HG02588 (cell line): ENCODE results near the gene GP9.
"Not testable (repeated sequence)": the region's sequence is repeated elsewhere in the genome, so short reads cannot be mapped to it uniquely, and the experiment has no call there.

ENCODE experiments used
- ATAC-seq: cut with Tn5 transposase; IDR thresholded peaks from one replicate; pipeline ENCODE4 v1.9.1; 2021; ENCODE audit warnings: mild to moderate bottlenecking, moderate library complexity; ENCODE audit not compliant: unreplicated experiment

GP9 gene

DNA sequence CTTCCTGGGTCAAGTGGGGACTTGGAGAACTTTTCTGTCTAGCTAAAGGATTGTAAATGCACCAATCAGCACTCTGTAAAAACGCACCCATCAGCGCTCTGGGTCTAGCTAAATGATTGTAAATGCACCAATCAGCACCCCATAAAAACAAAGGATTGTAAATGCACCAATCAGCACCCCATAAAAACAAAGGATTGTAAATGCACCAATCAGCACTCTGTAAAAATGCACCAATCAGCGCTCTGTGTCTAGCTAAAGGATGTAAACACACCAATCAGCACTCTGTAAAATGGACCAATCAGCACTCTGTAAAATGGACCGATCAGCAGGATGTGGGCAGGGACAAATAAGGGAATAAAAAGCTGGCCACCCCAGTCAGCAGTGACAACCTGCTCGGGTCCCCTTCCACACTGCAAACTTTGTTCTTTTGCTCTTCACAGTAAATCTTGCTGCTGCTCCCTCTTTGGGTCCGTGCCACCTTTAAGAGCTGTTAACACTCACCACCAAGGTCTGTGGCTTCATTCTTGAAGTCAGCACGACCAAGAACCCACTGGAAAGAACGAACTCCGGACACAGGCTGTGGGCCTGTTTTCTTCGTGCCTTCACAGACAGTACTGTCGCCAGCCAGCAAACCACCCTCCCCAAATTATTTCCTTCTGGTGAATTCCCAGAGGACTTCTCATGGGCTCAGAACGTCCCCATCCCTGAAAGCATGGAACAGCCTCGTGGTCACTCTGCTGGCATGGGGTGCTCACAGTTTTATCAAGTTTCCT is 8.9 kb downstream of the GP9 start:
- ATAC-seq = not testable (repeated sequence)

DNA sequence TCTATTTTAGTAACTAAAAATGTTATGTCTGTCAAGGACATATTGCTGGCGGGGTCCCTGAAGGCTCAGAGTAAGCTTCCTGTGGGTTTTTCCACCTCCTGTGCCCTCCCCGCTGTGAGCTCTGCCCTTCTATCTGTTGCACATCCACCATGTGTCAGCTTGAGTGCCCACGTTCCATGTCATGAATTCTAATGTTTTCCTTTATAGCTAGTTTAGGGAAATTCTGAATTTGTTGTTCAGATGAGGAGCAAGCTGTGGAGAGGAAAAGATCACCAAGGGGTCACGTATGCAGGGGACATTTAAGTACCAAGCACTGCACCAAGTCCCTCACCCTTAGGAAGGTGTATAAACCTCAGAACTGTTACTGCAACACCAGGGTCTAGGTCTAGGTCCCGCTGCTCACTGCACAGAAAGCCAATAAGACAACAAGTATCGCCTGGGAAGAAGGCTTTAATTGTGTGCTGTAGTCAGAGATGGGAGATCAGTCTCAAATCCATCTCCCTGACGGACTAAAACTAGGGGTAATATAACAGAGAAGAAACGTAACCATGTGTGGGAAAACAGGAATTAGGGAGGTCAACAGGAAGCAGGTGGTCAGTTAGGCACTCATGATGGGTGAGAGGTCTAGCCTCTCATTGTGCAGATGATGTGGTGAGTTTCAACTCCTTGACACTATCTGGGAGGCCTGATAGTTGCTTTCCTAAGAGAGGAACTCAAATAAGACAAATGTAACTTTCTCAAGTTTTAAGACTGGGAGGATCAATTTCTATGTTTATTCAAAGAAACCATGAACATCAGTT is 9.7 kb downstream of the GP9 start:
- ATAC-seq = no peak

- ATAC-seq = no peak
Measured at GRCh38 chr3:129077222-129077621, 16.6 kb downstream of the GP9 start.

GRCh38 chr3:129078510-129078909 is 17.9 kb downstream of the GP9 start:
- ATAC-seq = no peak

DNA sequence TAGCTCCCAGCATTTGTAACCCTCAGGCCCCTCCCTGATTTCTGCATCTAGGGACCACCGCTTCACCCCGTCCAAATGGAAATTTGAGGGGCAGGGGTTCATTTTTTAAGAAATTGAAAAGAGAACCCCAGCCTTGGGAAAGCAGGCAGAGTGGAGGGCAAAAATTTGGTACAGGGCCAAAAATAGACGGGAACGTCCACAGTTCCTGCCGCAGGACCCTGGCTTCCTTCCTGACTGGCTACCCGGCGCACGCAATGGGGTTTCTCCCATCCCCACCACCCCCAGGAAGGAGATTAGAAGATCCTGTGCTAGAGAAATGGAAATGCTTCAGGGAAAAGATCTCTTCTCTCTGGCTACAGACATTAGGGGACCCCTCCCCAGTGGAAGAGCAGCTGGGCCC is 20.9 kb downstream of the GP9 start:
- ATAC-seq = no peak

GRCh38 chr3:129082026-129082425 is 21.4 kb downstream of the GP9 start:
- ATAC-seq = no peak

DNA sequence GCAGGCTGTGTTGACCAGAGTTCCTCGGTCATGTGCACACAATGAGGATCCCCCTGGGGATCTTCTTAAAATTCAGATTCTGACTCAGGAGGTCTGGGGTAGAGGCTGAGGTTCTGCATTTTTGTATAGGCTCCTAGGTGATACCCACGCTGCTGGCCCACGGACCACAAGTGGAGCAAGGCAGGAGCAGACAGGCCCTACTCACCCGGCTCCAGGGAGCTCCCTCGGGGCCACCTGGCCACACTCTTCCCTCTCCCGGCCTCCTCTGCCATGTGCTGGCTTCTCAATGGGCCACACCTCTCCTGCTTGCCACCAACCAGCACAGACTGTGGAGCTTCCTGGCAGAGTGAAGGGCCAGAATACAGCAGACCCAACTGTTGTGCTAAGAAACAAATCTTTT is 23.9 kb downstream of the GP9 start:
- ATAC-seq = no peak

GRCh38 chr3:129085165-129085715 is 24.7 kb downstream of the GP9 start:
- no peak for ATAC-seq

DNA sequence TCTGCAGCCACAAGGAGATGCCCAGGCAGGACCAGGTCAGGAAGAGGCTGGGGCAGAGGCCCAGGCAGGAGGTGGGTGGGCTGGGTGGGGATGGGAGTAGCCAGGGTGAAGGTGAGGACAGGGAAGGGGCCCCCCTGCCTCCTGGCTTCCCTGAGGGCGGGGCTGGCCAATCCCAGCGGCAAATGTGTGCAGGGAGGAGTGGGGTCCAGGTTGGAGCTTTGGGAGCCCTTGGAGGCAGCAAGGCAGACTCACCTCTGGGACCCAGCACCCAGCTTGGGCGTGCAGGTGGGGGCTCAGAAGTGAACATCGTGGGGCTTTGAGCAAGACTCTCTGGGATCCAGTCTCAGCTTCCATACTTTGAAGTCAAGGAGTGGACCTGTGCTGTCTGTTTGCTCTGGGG is 25.2 kb downstream of the GP9 start:
- ATAC-seq = no peak

GRCh38 chr3:129087138-129087702 is 26.6 kb downstream of the GP9 start:
- no peak for ATAC-seq

DNA sequence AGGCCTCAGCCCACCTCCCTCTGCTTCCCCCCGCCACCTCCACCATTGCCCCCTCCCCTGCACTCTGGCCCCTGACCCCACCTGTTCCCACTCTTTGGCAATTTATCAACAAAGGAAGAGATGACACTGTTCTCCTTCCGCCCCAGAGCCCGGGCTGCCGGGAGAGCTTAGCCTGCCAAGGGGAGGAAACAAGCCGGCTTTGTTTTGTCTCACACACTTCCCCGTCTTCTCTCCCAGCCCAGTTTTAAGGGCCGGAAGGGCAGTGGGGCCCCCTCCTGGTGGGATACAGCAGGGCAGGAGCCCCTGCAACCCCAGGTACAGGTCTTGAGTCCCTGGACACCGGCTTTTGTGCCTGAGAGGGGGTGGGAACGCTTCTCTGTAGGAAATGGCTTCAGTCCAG is 27.3 kb downstream of the GP9 start:
- ATAC-seq = not testable (repeated sequence)

DNA sequence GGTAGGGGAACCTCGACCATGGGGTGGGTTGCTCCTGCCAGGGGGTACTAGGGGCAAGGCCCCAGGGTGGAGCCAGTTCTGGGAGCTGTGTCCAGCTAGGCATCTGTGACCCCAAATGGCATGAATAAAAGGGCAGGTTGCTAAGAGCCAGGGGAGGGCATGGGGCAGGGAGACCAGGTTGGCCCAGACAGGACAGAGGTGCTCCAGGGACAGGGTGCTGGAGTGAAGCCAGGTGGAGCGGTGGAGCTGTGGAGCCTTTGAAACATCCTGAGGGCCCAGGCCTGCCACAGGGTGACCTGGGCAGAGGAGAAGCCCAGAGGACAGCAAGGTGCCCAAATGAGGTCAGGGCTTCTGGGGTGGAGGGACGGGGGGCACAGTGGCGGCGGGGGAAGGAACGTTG is 27.7 kb downstream of the GP9 start:
- ATAC-seq = not testable (repeated sequence)

- ATAC-seq = no peak
Measured at GRCh38 chr3:129095285-129095684, 34.7 kb downstream of the GP9 start.

DNA sequence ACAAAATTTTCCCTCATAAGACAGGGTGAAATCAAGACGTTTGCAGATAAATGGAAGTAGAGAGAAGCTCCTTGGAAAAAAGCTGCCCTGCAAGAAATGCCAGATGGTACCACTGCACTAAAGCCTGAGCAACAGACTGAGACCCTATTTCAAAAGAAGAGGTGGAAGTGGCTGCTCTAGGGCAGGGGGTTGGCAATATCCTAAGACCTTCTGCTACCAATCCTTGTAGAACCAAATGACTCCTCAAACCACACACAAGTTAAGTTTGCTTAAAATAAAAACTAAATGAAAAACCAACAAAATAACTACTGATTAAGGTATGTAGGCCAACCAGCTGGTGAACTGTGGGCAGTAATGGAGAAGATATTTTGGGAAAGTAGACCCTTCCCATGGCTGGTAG is 39.7 kb downstream of the GP9 start:
- no peak for ATAC-seq

GRCh38 chr3:129101370-129102138 is 41.0 kb downstream of the GP9 start:
- no peak for ATAC-seq

DNA sequence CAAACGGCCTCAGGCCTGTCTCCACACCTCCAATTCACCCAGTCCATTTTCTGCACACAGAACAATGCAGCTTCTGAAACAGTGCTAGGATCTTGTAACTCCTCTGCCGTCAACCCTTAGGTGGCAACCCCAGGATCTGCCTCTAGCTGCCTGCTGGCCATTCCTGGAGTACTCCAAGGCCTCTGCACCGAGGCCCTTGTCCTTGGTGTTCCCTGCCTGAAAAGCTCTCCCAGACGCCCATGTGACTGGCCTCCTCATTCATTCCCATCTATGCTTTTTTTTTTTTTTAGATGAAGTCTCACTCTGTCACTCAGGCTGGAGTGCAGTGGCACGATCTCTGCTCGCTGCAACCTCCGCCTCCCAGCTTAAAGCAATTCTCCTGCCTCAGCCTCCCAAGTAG is 42.7 kb downstream of the GP9 start:
- no peak for ATAC-seq

GRCh38 chr3:129104051-129104450 is 43.5 kb downstream of the GP9 start:
- no peak for ATAC-seq

- ATAC-seq = no peak
Measured at GRCh38 chr3:129104498-129105079, 44.0 kb downstream of the GP9 start.

DNA sequence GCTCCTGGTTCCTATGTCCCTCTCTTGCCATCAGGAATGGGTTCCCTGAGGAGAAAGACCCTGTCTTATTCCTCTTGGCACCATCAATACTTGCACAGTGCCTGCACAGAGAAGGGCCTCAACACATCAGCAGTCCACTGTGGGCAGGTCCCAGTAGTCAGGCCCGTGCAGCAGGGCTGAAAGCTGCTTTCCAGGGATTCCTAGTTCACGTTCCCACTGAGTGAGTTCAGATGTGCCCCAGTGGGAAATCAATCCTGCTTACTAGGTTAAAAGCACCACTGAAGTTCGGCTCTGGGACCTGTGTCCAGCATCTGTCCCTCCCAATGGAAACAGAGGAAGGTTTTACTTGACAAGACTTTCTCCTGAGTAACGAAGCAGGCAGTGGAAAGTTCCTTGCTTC is 45.3 kb downstream of the GP9 start:
- ATAC-seq = no peak

GRCh38 chr3:129106320-129106719 is 45.7 kb downstream of the GP9 start:
- no peak for ATAC-seq
